ENCODE measurements around the gene BAZ2A. TPM values are rescaled to one million over a fixed set of nuclear protein-coding genes. Genes with fewer than 3 reads are reported as not detected.
"Not testable (repeated sequence)": the region's sequence is repeated elsewhere in the genome, so short reads cannot be mapped to it uniquely, and the experiment has no call there.

Gene BAZ2A
- total and polyA plus RNA-seq, 2 experiments from 2014 or later, result 13.0 to 23.2 TPM

- DNase-seq, result no peak
- Histone ChIP-seq H3K9me2 (ENCODE audit: insufficient read depth) (no peaks in the 10 kb centered on the region), H3K27ac (no peak overlapping the region), H3K27me3 (replicated peaks; ENCODE audit: insufficient read depth) (no peaks in the 10 kb centered on the region), H3K4me2 (ENCODE audit: unreplicated experiment) (no peak overlapping the region), H3K4me3 (no peak overlapping the region), H3K4me1 (ENCODE audit: insufficient read depth) (peaks cover 39% of the 10 kb centered on the region), H3K9ac (no peak overlapping the region), H2AFZ (no peak overlapping the region), H3K79me2 (ENCODE audit: insufficient read depth) (no peaks in the 10 kb centered on the region), H3K36me3 (ENCODE audit: low read depth) (peaks cover 45% of the 10 kb centered on the region), H4K20me1 (ENCODE audit: insufficient read depth) (no peaks in the 10 kb centered on the region), H3K9me3 (ENCODE audit: low read depth) (no peaks in the 10 kb centered on the region), H3F3A (ENCODE audit: insufficient read depth) (peaks cover 63% of the 10 kb centered on the region)
- in situ Hi-C loops (cut with MboI), result no loop called here
- 83 to 100% methylated on average over 1 of the region's 1 CpG for WGBS, 2 experiments (ENCODE audit: low coverage in 1 of 2, low lambda C conversion rate in 2 of 2, missing lambda C conversion rate in 2 of 2)
- TF ChIP-seq EZH2 (IDR thresholded peaks at IDR 0.05; ENCODE audit: insufficient read depth, poor library complexity, severe bottlenecking) (no peak), EZH2phosphoT487 (IDR thresholded peaks at IDR 0.05; ENCODE audit: insufficient read depth, low read depth) (no peak)
These were observed 40.3 kb downstream of the BAZ2A start for GRCh38 chr12:56589783-56590182.

GRCh38 chr12:56585098-56585497, 45.0 kb downstream of the BAZ2A start:
- no peaks in the 10 kb centered on the region for H3K79me2 ChIP-seq (ENCODE audit: insufficient read depth)
- H3K27ac ChIP-seq, result no peak overlapping the region
- H2AFZ ChIP-seq, result no peak overlapping the region
- H3K4me2 ChIP-seq (ENCODE audit: unreplicated experiment), result no peak overlapping the region
- no peak overlapping the region for H3K9ac ChIP-seq
- DNase-seq, result no peak
- no peaks in the 10 kb centered on the region for H3K9me2 ChIP-seq (ENCODE audit: insufficient read depth)
- no peaks in the 10 kb centered on the region for H3K27me3 ChIP-seq (replicated peaks; ENCODE audit: insufficient read depth)
- in situ Hi-C loops (cut with MboI), result no loop called here
- no peak overlapping the region for H3K4me3 ChIP-seq
- TF ChIP-seq EZH2phosphoT487 (IDR thresholded peaks at IDR 0.05; ENCODE audit: insufficient read depth, low read depth) (no peak), EZH2 (IDR thresholded peaks at IDR 0.05; ENCODE audit: insufficient read depth, poor library complexity, severe bottlenecking) (no peak)
- peaks cover 51% of the 10 kb centered on the region for H3K36me3 ChIP-seq (ENCODE audit: low read depth)
- no peaks in the 10 kb centered on the region for H4K20me1 ChIP-seq (ENCODE audit: insufficient read depth)
- no peaks in the 10 kb centered on the region for H3K9me3 ChIP-seq (ENCODE audit: low read depth)
- WGBS, 2 experiments (ENCODE audit: low coverage in 1 of 2, low lambda C conversion rate in 2 of 2, missing lambda C conversion rate in 2 of 2), result 77% methylated on average over 4 of the region's 4 CpGs
- peaks cover 14% of the 10 kb centered on the region for H3K4me1 ChIP-seq (ENCODE audit: insufficient read depth)
- peaks cover 31% of the 10 kb centered on the region for H3F3A ChIP-seq (ENCODE audit: insufficient read depth)

GRCh38 chr12:56581418-56582145, 48.5 kb downstream of the BAZ2A start:
- H3K27ac ChIP-seq, result no peak overlapping the region
- peaks cover 17% of the 10 kb centered on the region for H3F3A ChIP-seq (ENCODE audit: insufficient read depth)
- WGBS, 2 experiments (ENCODE audit: low coverage in 1 of 2, low lambda C conversion rate in 2 of 2, missing lambda C conversion rate in 2 of 2), result 71 to 73% methylated on average over 10 of the region's 10 CpGs
- H3K9ac ChIP-seq, result no peak overlapping the region
- in situ Hi-C loops (cut with MboI), result no loop called here
- H3K27me3 ChIP-seq (replicated peaks; ENCODE audit: insufficient read depth), result no peaks in the 10 kb centered on the region
- no peak for DNase-seq
- H3K4me1 ChIP-seq (ENCODE audit: insufficient read depth), result peaks cover 10% of the 10 kb centered on the region
- TF ChIP-seq EZH2 (IDR thresholded peaks at IDR 0.05; ENCODE audit: insufficient read depth, poor library complexity, severe bottlenecking) (no peak), EZH2phosphoT487 (IDR thresholded peaks at IDR 0.05; ENCODE audit: insufficient read depth, low read depth) (no peak)
- no peak overlapping the region for H2AFZ ChIP-seq
- H3K4me3 ChIP-seq, result no peak overlapping the region
- no peak overlapping the region for H3K4me2 ChIP-seq (ENCODE audit: unreplicated experiment)
- no peaks in the 10 kb centered on the region for H4K20me1 ChIP-seq (ENCODE audit: insufficient read depth)
- H3K36me3 ChIP-seq (ENCODE audit: low read depth), result peaks cover 19% of the 10 kb centered on the region
- H3K79me2 ChIP-seq (ENCODE audit: insufficient read depth), result no peaks in the 10 kb centered on the region
- no peaks in the 10 kb centered on the region for H3K9me3 ChIP-seq (ENCODE audit: low read depth)
- H3K9me2 ChIP-seq (ENCODE audit: insufficient read depth), result no peaks in the 10 kb centered on the region

- 87% methylated on average over 10 of the region's 10 CpGs for WGBS, 2 experiments (ENCODE audit: low coverage in 1 of 2, low lambda C conversion rate in 2 of 2, missing lambda C conversion rate in 2 of 2)
- no peak overlapping the region for H3K27ac ChIP-seq
- H3K9me3 ChIP-seq (ENCODE audit: low read depth), result no peaks in the 10 kb centered on the region
- no peak overlapping the region for H3K9ac ChIP-seq
- H4K20me1 ChIP-seq (ENCODE audit: insufficient read depth), result no peaks in the 10 kb centered on the region
- H2AFZ ChIP-seq, result no peak overlapping the region
- in situ Hi-C loops (cut with MboI), result no loop called here
- H3K79me2 ChIP-seq (ENCODE audit: insufficient read depth), result no peaks in the 10 kb centered on the region
- H3K27me3 ChIP-seq (replicated peaks; ENCODE audit: insufficient read depth), result no peaks in the 10 kb centered on the region
- peaks cover 13% of the 10 kb centered on the region for H3K36me3 ChIP-seq (ENCODE audit: low read depth)
- H3K4me3 ChIP-seq, result no peak overlapping the region
- H3K4me1 ChIP-seq (ENCODE audit: insufficient read depth), result peaks cover 13% of the 10 kb centered on the region
- H3K9me2 ChIP-seq (ENCODE audit: insufficient read depth), result no peaks in the 10 kb centered on the region
- no peak for DNase-seq
- peaks cover 12% of the 10 kb centered on the region for H3F3A ChIP-seq (ENCODE audit: insufficient read depth)
- H3K4me2 ChIP-seq (ENCODE audit: unreplicated experiment), result no peak overlapping the region
- TF ChIP-seq EZH2 (IDR thresholded peaks at IDR 0.05; ENCODE audit: insufficient read depth, poor library complexity, severe bottlenecking) (no peak), EZH2phosphoT487 (IDR thresholded peaks at IDR 0.05; ENCODE audit: insufficient read depth, low read depth) (no peak)
These were observed 51.1 kb downstream of the BAZ2A start for GRCh38 chr12:56578983-56579546.

GRCh38 chr12:56577248-56577647, 52.9 kb downstream of the BAZ2A start:
- H3K4me3 ChIP-seq; H3K9me3 ChIP-seq (ENCODE audit: low read depth); H3K9me2 ChIP-seq (ENCODE audit: insufficient read depth); in situ Hi-C loops (cut with MboI); H3K27ac ChIP-seq; H3K4me2 ChIP-seq (ENCODE audit: unreplicated experiment); H2AFZ ChIP-seq; H3K9ac ChIP-seq; H4K20me1 ChIP-seq (ENCODE audit: insufficient read depth); H3K79me2 ChIP-seq (ENCODE audit: insufficient read depth); DNase-seq; H3K27me3 ChIP-seq (replicated peaks; ENCODE audit: insufficient read depth): not testable (repeated sequence)
- Histone ChIP-seq H3K4me1 (ENCODE audit: insufficient read depth) (peaks cover 19% of the 10 kb centered on the region), H3F3A (ENCODE audit: insufficient read depth) (peaks cover 22% of the 10 kb centered on the region), H3K36me3 (ENCODE audit: low read depth) (peaks cover 18% of the 10 kb centered on the region)
- WGBS, 2 experiments (ENCODE audit: low coverage in 1 of 2, low lambda C conversion rate in 2 of 2, missing lambda C conversion rate in 2 of 2), result 97% methylated on average over 7 of the region's 7 CpGs

All from GM23248 (cell line).